ENCODE data around the gene TCP11L1.

The TCP11L1 gene

GRCh38 chr11:33039274-33040032 is at the start of gene TCP11L1:
TCP11L1 (plus strand) TSS chr11:33039572; CDS start chr11:33043774, 4,202 bp downstream.
- H3K27ac Mint-ChIP-seq: peak within 1 kb of the TSS; percentile 98
- peak; percentile 87 for DNase-seq
- H3K27me3 Mint-ChIP-seq (ENCODE audit: low read depth, poor library complexity): no peaks in the 10 kb centered on the region
- no peaks in the 10 kb centered on the region for H3K9me3 Mint-ChIP-seq
- peaks cover 27% of the 10 kb centered on the region for H3K4me1 Mint-ChIP-seq
- peaks cover 20% of the 10 kb centered on the region for H3K36me3 Mint-ChIP-seq (ENCODE audit: low read depth)
- TF ChIP-seq CTCF (IDR thresholded peaks at IDR 0.05): no peak
- H3K4me3 Mint-ChIP-seq: peak within 1 kb of the TSS; percentile 90

- no peak overlapping the region for H3K4me3 Mint-ChIP-seq
- no peaks in the 10 kb centered on the region for H3K4me1 Mint-ChIP-seq
- no peak for DNase-seq
- H3K9me3 Mint-ChIP-seq: peaks cover 48% of the 10 kb centered on the region
- H3K27me3 Mint-ChIP-seq (ENCODE audit: low read depth, poor library complexity): no peaks in the 10 kb centered on the region
- H3K27ac Mint-ChIP-seq: no peak overlapping the region
- no peak for TF ChIP-seq CTCF (IDR thresholded peaks at IDR 0.05)
- peaks cover 6% of the 10 kb centered on the region for H3K36me3 Mint-ChIP-seq (ENCODE audit: low read depth)
These were observed 48.9 kb upstream of the TCP11L1 start for GRCh38 chr11:32990481-32990880.

- no peak for TF ChIP-seq CTCF (IDR thresholded peaks at IDR 0.05)
- no peak overlapping the region for H3K4me3 Mint-ChIP-seq
- DNase-seq: no peak
- H3K9me3 Mint-ChIP-seq: peaks cover 54% of the 10 kb centered on the region
- H3K4me1 Mint-ChIP-seq: no peaks in the 10 kb centered on the region
- no peak overlapping the region for H3K27ac Mint-ChIP-seq
- no peaks in the 10 kb centered on the region for H3K27me3 Mint-ChIP-seq (ENCODE audit: low read depth, poor library complexity)
- H3K36me3 Mint-ChIP-seq (ENCODE audit: low read depth): peaks cover 6% of the 10 kb centered on the region
These were observed 47.9 kb upstream of the TCP11L1 start for GRCh38 chr11:32991427-32991826.

DNA sequence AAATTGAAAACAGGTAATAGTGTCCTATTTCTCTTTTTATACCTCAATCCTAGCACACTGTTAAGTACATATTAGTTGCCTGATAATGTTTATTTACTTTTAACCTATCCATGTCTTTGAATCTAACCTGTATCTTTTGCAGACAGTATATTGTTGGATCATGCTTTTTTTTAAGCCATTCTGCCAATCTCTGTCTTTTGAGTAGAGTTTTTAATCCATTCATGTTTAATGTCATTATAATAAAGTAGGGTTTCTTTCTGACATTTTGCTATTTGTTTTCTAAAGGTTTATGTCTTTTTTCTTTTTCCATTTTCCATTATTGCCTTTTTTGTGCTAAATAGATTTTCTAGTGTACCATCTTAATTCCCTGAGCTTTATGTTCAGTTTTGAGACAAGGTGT is 47.5 kb upstream of the TCP11L1 start:
- TF ChIP-seq CTCF (IDR thresholded peaks at IDR 0.05): no peak
- DNase-seq: no peak
- H3K4me3 Mint-ChIP-seq: no peak overlapping the region

GRCh38 chr11:33000181-33000580 is 39.2 kb upstream of the TCP11L1 start:
- Mint-ChIP-seq H3K27me3 (ENCODE audit: low read depth, poor library complexity) (peaks cover 6% of the 10 kb centered on the region), H3K36me3 (ENCODE audit: low read depth) (peaks cover 3% of the 10 kb centered on the region), H3K27ac (no peak overlapping the region), H3K4me1 (no peaks in the 10 kb centered on the region), H3K9me3 (peaks cover 40% of the 10 kb centered on the region), H3K4me3 (no peak overlapping the region)
- TF ChIP-seq CTCF (IDR thresholded peaks at IDR 0.05): no peak
- no peak for DNase-seq

More for the DNA sequence above, 47.5 kb upstream of the TCP11L1 start:
- H3K27me3 Mint-ChIP-seq (ENCODE audit: low read depth, poor library complexity): peaks cover 1% of the 10 kb centered on the region
- peaks cover 59% of the 10 kb centered on the region for H3K9me3 Mint-ChIP-seq
- H3K36me3 Mint-ChIP-seq (ENCODE audit: low read depth): peaks cover 6% of the 10 kb centered on the region
- H3K27ac Mint-ChIP-seq: no peak overlapping the region
- no peaks in the 10 kb centered on the region for H3K4me1 Mint-ChIP-seq

DNA sequence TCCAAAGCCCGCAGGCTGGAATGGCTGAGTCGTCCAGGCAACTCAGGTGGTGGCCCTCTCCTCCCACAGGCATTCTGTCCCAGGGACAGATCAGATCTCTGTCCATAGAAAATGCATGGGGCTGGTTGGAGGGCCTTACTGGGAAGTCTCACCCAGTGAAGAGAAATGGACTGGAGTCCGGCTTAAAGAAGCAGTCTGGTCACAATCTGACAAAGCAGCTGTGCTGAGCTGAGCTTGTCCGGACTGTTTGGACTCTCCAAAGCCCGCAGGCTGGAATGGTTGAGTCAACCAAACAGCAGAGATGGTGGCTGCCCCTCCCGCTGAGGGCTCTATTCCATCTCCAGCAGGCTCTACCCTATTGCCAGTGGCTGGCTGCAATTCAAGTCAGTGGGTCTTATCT is 38.1 kb upstream of the TCP11L1 start:
- peaks cover 3% of the 10 kb centered on the region for H3K36me3 Mint-ChIP-seq (ENCODE audit: low read depth)
- H3K27me3 Mint-ChIP-seq (ENCODE audit: low read depth, poor library complexity): peaks cover 6% of the 10 kb centered on the region
- no peak for TF ChIP-seq CTCF (IDR thresholded peaks at IDR 0.05)
- peaks cover 35% of the 10 kb centered on the region for H3K9me3 Mint-ChIP-seq
- H3K4me1 Mint-ChIP-seq: no peaks in the 10 kb centered on the region
- no peak overlapping the region for H3K27ac Mint-ChIP-seq
- no peak for DNase-seq
- no peak overlapping the region for H3K4me3 Mint-ChIP-seq
